Epidermal melanocyte (primary cell): ENCODE data around the gene LCE6A.

Experiments
- DNase-seq: peaks from one replicate; pipeline ENCODE4 v3.0.0; 2011; ENCODE audit warnings: low spot score; ENCODE audit not compliant: insufficient read length

Gene LCE6A

DNA sequence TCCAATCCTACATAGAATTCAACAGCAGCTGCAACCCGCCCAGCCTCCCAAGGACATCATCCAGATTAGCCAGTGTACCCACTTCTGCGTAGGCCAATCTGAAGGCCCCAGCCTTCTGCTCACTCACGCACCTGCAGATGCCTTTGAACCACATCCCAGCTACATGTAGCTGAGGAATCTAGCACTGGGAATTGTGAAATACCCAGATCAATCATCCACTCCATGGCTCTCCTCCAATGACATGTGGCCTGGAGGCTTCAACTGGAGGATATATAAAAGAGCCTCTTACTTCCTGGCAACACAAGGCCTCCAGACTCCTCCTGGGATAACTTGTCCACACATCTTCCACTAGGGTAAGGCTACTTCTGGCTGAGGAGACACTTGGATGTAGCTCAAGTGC, at the start of gene LCE6A:
LCE6A (plus strand) TSS at position 301 of the 400 bp plus-strand sequence. CDS start 665 bp downstream, outside the sequence.
- DNase-seq, result no peak

DNA sequence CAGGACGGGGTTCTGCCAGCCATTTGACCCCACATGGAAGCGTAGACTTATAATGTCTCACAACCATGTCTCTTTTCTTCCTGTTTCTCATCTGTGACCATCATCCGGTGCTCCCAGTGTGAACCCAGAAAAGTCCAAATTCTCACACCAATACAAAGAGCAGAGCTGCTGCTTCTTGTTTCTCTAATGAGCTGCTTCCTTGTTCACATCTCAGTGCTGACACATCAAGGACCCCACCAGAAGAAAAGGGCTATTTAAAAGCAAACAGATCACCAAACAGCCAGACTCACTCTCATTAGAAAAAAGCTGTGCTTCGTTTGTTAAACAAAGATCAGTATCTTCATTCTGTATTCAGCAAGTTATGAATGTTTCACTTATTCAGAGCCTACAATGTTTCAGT, 47.0 kb upstream of the LCE6A start:
- no peak for DNase-seq

GRCh38 chr1:152796421-152796820, 46.2 kb upstream of the LCE6A start, which contains the start of gene LCE1D:
TSS of gene LCE1D (plus strand) at chr1:152796721. CDS start at chr1:152797795, 1,074 bp downstream.
- DNase-seq, result no peak

- no peak for DNase-seq
These were observed 41.3 kb upstream of the LCE6A start for GRCh38 chr1:152801333-152801732.

DNA sequence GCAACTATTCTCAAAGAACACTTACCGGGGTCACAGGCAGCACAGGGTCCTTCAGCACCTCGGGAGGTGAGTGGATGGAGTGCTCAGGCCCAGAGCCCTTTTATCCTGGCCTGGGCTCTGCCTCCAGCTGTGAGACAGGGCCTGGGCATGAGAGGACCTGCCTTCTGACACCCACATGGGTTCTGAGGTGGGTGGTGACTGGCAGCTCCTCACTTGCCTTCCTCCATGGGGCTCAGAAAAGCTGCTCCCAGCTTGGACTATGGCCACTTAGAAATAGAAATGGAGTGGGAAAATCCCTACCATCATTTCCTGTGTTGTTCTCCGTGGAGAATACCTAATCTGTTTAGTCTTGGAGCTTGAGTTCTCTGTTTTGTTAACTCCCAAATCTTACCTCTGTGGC, 36.1 kb upstream of the LCE6A start, which contains the start of gene LCE1C:
LCE1C (minus strand) TSS at position 76 of the 400 bp plus-strand sequence. CDS start 1,173 bp downstream, outside the sequence.
- no peak for DNase-seq

- DNase-seq, result no peak
These were observed 31.6 kb upstream of the LCE6A start for GRCh38 chr1:152811050-152811449.

GRCh38 chr1:152811671-152812070, 31.0 kb upstream of the LCE6A start, which contains the start of gene LCE1B:
TSS of gene LCE1B (plus strand) at chr1:152811971. CDS start at chr1:152812447, 476 bp downstream.
- DNase-seq, result no peak

DNA sequence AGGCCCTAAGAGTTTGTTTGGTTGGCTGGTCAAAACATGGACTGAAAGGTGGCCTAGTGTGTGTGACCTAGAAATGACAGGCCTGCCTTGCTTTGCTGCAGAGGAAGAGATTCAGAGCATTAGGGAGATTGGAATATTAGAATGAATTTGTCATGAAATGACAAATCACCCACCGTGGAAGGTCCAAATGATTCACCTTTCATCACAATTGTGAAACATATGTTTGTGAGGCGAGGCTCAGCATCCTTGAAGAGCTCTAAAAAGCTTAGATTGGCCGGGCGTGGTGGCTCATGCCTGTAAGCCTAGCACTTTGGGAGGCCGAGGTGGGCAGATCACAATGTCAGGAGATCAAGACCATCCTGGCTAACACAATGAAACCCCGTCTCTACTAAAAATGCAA, 25.3 kb upstream of the LCE6A start:
- DNase-seq, result no peak

GRCh38 chr1:152823294-152823693, 19.4 kb upstream of the LCE6A start:
- no peak for DNase-seq

- no peak for DNase-seq
These were observed 17.7 kb upstream of the LCE6A start for GRCh38 chr1:152824964-152825363.

GRCh38 chr1:152827173-152827572, 15.5 kb upstream of the LCE6A start, which contains the start of gene LCE1A:
TSS of gene LCE1A (plus strand) at chr1:152827473. CDS start at chr1:152827473, 0 bp downstream.
- DNase-seq, result no peak

DNA sequence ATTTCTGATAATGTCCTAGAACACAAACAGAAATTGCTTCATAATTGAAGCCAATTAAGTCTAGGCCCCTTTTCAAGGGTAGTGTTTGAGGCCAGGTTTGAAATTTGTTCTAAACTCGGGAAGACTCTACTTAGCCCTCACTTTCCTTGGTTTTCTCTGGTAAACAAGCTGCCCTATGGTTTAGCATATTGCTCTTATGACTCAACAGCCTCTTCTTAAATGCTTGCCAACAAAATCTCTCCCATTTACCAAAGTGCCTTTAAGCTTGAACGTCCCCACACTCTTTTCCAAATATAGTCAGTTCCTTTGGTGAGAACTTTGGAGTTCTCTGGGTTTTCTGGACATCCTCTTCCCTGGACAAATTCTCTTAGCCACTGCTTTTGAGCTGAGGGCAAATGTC, 5.8 kb upstream of the LCE6A start:
- no peak for DNase-seq

DNA sequence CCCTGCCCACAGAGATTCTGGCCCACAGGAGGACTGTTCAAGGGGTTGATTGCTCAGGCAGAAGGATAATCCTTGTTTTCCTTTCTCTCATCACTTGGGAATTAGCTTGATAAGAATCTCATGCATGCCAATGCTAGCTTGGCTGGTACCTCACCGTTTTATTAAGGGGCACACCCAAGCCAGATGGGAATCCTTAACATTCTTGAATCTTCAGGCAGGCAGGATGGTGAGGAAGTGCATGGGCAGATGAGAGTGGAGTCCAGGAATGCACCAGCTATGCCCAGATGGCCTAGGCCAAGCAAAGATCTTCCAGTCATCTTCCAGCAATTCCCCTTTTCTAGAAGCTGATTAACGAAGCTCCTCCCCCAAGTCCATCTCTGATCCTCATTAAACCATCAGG, 13.0 kb downstream of the LCE6A start:
- DNase-seq, result no peak

DNA sequence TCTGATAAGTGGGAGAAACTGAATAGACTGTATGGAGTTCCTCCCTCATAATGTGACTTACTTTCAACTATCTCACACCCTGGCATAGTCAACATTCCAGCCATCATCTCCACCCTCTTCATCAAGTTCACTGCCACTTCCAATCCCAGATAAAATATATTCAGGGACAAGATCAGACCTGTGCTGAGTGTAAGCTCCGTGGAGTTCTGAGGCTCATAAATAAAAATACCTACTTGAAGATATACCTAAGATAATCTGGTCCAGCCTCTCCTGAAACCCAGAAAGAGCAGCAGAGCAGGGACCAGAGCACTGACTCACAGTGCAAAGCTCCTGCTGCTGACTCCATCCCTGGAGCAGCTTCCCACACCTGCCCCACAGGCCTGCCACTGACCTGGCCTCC, 15.4 kb downstream of the LCE6A start:
- no peak for DNase-seq

DNA sequence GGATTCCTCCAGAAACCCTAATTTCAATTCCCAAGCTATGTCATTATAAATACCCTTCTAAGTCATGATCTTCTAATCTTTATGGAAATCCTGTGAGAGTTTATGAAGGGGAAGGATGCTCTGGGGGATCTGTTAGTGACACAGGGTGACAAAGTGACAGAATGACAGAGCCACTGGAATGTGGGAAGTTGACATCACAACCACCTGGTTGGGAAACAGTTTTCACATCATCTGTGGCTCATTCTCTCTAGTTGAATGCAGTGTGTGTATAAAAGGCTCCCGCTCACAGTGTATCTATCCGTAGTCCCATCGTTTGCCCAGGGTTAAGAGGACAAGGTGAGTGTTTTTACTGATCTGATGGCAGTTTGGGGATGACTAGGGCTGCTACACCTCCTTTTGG, 17.0 kb downstream of the LCE6A start, which contains the start of gene LCE7A:
LCE7A (plus strand) TSS at position 301 of the 400 bp plus-strand sequence. CDS start 702 bp downstream, outside the sequence.
- no peak for DNase-seq

DNA sequence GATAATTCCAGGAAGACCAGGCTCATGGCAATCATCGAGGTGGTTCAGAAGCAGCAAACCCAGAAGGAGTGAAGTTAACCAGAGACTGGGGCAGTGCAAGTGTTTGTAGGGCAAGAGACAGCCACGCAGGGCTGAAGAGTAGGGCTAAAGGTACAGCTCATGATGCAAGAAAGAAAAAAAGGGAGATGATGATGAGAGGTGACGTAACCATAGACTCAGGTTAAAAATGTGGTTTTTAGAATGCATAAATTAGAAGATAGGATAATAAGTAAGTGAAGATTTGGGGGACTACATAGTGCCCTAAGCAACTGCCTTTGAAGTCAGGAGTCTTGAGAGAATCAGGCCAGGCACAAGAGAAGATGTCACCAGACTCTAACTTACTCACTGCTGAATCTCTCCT, 17.5 kb downstream of the LCE6A start:
- no peak for DNase-seq

DNA sequence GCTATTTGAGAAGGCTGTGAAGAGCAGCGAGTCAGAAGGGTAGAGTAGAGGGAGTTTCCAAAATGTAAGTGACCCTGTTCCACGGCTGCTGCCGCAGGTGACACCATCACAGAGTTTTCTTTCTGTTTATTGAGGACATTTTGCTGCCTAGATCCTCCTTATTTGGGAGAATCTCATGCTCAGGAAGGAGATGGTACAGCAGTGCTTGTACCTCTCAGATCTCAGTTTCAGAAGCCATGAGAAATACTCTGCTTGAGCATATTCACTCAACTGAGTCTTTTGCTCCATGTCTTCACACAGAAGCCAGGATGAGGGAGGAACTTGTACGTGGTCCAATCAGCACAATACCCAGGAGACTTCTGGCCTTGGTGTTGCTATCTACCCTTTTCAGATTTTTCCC, 18.7 kb downstream of the LCE6A start:
- DNase-seq, result no peak

- DNase-seq, result no peak
These were observed 21.8 kb downstream of the LCE6A start for GRCh38 chr1:152864443-152864842.

- no peak for DNase-seq
These were observed 23.7 kb downstream of the LCE6A start for GRCh38 chr1:152866321-152866720.

DNA sequence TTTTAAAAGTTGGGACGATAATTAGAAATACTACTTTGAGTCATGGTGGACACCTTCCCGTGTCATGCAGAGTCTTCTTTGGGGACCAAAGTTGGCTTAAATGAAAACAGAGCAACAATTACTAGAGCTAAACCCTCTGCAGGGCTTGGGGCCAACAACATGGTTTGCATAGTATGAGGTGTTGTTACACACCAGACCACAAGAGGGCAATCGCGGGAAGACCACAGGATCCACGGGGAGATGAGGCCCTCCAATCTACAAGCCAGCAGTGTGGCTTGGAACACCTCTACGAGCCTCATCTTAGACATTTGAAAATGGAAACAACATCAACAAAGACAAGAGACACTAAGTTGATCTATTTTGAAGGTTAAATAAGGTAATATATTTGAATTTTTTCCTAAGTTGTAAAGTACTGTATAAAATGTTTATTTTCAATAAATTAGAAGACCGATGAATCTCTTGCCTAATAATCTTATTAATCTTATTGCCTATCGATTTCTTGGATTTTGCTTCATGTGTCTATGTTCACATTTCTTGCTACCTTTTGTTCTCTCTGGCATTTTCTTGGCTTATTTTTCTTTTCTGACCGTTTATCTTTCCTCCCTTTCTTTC, 27.3 kb downstream of the LCE6A start:
- DNase-seq, result peak; percentile 62

GRCh38 chr1:152870831-152871730, 28.4 kb downstream of the LCE6A start:
- DNase-seq, result no peak

GRCh38 chr1:152871731-152872126, 29.1 kb downstream of the LCE6A start:
- DNase-seq, result no peak
